Uterus (tissue), 2 donors: Measurements from ENCODE around the gene BCOR.

Source experiments
- POLR2A ChIP-seq, 2 donors: fragments of 450-650 bp; IDR thresholded peaks; one replicate each; pipeline ENCODE4 v1.6.1; 2016; ENCODE audit warnings: antibody characterized with exemption in 2 of 2, mild to moderate bottlenecking in 1 of 2, moderate library complexity in 1 of 2
- TF ChIP-seq, protein P1 (sequence below), 4 experiments: fragments of 200-600 bp in 2 of 4; fragments of 450-650 bp in 2 of 4; sonication (generic) in 2 of 4; IDR thresholded peaks; one replicate each; pipeline ENCODE4 v1.5.1; 2016 to 2019; ENCODE audit warnings: antibody characterized with exemption in 4 of 4, mild to moderate bottlenecking in 2 of 4, moderate library complexity in 1 of 4

GRCh38 chrX:40055495-40055894, 42.3 kb downstream of the BCOR start:
- TF ChIP-seq, protein P1, sequence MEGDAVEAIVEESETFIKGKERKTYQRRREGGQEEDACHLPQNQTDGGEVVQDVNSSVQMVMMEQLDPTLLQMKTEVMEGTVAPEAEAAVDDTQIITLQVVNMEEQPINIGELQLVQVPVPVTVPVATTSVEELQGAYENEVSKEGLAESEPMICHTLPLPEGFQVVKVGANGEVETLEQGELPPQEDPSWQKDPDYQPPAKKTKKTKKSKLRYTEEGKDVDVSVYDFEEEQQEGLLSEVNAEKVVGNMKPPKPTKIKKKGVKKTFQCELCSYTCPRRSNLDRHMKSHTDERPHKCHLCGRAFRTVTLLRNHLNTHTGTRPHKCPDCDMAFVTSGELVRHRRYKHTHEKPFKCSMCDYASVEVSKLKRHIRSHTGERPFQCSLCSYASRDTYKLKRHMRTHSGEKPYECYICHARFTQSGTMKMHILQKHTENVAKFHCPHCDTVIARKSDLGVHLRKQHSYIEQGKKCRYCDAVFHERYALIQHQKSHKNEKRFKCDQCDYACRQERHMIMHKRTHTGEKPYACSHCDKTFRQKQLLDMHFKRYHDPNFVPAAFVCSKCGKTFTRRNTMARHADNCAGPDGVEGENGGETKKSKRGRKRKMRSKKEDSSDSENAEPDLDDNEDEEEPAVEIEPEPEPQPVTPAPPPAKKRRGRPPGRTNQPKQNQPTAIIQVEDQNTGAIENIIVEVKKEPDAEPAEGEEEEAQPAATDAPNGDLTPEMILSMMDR (IDR thresholded peaks at IDR 0.05) = no peak
- TF ChIP-seq POLR2A (IDR thresholded peaks at IDR 0.05) = no peak
